ENCODE data around the gene NOTCH1.

The NOTCH1 gene

DNA sequence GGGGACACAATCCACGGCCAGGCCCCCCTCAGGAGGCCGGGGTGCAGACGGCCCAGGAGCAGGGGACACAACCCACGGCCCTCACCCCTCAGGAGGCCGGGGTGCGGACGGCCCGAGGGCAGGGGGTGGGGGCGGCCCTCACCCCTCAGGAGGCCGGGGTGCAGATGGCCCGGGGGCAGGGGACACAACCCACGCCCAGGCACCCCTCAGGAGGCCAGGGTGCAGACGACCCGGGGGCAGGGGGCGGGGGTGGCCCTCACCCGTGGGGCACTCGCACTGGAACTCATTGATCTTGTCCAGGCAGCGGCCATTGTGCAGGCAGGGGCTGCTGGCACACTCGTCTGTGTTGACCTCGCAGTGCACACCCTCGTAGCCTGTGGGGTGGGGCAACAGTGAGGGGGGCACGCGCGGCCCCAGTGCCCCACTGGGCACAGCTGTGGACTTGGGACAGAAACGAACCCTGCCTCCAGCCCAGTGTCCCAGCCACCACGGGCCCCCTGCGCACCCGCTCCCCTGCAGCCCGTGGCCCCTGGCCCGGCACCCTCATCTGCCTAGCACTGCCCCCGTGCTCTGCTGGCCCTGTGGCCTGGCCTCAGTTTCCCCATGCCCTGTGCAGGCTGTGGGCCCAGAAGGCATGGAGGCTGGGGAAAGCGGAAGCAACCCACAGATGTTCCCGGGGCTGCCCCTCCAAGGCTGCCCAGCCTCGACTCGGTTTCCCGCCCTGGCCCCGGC is 28.7 kb downstream of the NOTCH1 start:
- DNase-seq (ENCODE audit: low spot score) = no peak

DNA sequence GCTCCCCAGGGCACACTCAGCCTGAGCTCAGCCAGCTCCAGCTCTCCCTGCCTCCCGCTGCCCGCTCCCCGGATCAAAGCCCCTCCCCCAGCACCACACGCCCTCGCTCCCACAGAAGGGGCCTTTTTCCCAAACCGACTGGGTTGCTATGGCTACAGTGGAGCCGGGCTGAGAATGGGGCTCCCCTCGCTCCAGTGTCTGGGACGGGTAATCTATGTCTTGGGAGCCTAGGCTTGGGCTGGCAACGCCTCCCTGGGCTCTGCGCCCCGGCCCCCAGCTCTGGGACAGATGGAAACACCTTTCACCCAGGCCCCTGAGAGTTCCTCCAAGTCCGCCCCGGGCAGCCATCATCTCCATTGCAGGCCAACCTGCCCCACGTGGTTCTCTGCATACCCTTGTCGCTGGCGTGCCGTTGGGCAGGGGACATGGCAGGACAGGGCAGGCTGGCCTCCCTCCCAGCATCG is 29.6 kb downstream of the NOTCH1 start:
- peak; percentile 65 for DNase-seq (ENCODE audit: low spot score)

GRCh38 chr9:136515276-136515675 is 30.6 kb downstream of the NOTCH1 start:
- no peak for DNase-seq (ENCODE audit: low spot score)

DNA sequence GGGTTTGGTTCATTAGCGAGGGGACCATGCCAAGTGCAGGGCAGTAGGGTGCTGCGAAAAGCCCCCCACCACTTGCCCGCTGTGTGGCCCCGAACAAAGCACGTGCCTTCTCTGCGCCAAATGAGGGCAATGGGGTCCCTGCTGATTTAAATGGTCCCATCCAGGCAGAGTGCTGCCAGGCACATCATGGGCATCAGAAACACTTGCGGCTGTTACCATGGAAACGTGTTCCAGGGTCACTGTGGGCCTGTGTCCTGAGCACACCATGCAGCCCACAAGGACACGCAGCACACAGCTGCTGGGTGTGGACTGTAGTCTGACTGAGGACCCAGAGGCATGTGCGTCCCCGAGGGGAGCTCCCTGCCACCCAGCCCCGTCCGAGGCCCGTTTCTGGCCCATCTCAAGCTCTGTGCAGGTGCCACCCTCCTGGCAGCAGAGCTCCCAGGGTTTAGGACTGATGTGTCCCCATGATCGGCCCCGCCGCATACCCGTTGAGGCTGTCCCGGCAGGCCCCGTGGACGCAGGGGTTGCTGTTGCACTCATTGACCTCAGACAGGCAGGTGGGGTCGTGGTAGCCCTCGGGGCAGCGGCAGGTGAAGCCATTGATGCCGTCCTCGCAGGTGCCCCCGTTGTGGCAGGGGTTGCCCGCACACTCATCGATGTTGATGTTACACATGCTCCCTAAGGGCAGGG is 31.7 kb downstream of the NOTCH1 start:
- DNase-seq (ENCODE audit: low spot score) = no peak

GRCh38 chr9:136513191-136513590 is 32.7 kb downstream of the NOTCH1 start:
- no peak for DNase-seq (ENCODE audit: low spot score)

DNA sequence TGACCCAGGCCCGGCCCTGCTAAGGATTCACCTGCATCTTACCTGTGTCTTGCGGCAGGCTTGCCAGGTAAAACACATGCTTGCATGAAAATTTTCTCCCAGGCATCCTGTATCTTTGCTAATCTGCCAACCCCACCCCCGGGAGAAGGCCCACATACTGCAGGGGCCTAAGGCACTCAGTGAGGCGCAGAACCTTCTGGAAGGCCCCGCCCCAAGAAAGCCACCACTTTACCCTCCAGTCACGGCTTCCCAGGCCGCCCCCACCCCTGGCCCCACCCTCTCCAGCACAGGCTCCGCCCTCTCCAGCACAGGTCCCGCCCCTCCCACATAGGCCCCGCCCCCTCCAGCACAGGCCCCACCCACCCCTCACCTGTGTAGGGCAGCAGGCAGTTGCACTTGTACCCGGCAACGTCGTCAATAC is 33.2 kb downstream of the NOTCH1 start:
- DNase-seq (ENCODE audit: low spot score) = no peak

DNA sequence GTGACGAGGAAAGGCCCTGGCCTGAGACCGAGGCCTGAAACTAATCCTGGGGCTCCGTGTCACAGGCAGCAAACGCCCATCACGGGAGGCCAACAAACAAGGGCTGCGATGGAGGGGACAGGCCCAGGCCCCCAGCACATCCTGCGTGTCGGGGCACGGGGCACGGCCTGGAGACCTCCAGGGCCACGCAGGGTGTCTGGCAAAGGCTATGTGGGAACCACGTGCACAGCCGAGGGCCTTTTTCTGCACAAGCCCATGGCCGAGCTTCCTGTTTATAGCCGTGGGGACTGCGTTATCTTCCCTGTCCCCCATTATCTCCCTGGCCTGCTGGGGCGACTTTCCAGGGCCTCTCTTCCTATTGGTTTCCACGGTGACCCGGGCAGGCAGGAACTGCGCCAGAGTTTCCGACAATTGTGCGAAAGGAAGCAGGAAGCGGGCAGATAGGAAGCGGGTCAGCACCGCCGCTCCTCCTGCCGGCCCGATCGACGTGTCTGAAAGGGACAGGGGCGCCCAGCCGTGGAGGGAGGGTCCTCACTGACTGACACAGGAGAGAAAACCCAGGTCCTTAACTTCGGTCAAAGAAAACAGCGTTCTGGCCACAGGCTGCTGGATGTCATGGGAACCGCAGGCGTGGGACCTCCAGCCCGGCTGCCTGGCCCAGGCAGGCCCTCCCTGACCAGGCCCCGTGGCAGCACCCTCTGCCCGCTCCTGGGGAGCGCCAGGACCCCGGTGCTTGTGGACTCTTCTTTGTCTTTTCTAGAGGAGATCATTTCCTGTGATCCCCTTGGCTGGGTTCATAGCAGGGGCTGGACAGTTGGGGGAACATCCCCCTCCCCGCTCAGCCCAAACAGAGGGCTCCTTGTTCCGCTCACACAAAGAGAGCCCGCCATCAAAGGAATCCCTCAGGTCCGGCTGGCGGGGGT is 33.9 kb downstream of the NOTCH1 start:
- peak; percentile 93 for DNase-seq (ENCODE audit: low spot score)

DNA sequence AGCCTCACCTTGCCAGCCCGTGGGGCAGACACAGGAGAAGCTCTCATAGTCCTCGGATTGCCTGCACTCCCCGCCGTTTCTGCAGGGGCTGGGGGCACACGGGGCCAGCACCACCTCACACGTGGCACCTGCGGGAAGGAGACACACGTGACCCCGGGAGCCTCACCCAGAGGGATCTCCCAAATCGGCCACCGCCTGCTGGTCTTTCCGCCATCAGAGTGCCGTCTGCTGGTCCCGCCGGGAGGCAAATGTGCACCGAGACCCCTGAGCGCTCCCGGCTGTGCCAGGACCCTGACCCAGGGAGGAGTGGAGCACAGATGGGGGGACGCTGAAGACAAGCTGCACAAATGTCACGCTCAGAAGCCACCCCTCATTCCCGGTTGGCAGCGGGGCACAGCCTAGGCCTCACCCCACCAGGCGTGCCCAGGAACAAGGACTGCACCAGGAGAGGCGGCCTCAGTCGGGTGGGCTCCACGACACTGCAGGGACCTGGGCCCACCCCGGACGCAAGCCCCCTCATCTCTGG is 34.6 kb downstream of the NOTCH1 start:
- DNase-seq (ENCODE audit: low spot score) = no peak

- no peak for DNase-seq (ENCODE audit: low spot score)
Observed at GRCh38 chr9:136510561-136510960, 35.3 kb downstream of the NOTCH1 start.

DNA sequence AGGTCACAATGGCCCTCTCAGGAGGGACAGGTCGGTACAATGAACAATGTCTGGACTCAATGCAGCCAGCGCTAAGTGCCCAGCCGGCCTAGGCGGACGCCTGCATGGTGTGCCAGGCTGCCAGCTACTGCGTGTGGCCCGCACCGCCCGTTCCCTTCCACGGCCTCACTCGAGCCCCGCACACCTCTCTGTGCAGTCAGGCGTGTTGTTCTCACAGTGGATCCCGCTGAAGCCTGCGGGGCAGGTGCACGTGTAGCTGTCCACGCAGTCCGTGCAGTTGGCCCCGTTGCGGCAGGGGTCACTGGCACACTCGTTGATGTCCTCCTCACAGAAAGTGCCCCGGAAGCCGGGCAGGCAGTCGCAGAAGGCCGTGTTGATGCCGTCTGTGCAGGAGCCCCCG is 36.3 kb downstream of the NOTCH1 start:
- DNase-seq (ENCODE audit: low spot score) = no peak

DNA sequence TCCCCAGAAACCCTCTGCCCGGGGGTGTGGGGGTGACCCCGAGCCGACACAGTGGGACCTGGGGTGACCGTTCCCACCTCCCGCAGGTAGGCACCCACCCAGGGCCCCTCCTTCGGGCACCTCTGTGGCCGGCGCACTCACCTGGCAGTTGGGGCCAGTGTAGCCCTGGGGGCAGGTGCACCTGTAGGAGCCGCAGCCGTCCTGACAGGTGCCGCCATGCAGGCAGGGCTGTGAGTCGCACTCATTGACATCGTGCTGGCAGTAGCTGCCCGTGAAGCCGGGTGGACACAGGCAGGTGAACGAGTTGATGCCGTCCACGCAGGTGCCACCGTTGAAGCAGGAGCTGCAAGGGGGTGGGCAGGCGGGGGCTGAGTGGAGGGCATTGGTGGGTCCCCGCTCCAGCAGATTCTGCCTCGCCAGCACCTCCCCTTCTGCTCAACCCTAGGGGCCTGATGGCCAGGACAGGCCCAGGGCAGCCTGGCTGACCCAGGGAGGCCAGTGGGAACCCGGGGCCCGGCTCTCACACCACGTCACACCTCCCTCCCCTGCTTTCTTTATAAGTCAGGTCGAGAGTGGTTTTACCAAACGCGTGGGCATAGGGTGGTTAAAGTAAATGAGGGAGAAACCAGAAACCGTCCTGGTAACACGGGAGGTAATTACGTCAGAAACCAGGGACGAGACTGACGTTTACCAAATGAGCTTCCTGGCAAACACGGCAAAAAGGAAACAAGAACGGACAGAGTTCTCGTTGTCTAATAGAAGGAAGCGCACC is 36.9 kb downstream of the NOTCH1 start:
- DNase-seq (ENCODE audit: low spot score) = no peak

- no peak for DNase-seq (ENCODE audit: low spot score)
Observed at GRCh38 chr9:136507992-136508375, 37.9 kb downstream of the NOTCH1 start.

- no peak for DNase-seq (ENCODE audit: low spot score)
Observed at GRCh38 chr9:136507221-136507991, 38.4 kb downstream of the NOTCH1 start.

GRCh38 chr9:136506425-136506824 is 39.4 kb downstream of the NOTCH1 start:
- DNase-seq (ENCODE audit: low spot score) = no peak

- no peak for DNase-seq (ENCODE audit: low spot score)
Observed at GRCh38 chr9:136505406-136506403, 40.1 kb downstream of the NOTCH1 start.

DNA sequence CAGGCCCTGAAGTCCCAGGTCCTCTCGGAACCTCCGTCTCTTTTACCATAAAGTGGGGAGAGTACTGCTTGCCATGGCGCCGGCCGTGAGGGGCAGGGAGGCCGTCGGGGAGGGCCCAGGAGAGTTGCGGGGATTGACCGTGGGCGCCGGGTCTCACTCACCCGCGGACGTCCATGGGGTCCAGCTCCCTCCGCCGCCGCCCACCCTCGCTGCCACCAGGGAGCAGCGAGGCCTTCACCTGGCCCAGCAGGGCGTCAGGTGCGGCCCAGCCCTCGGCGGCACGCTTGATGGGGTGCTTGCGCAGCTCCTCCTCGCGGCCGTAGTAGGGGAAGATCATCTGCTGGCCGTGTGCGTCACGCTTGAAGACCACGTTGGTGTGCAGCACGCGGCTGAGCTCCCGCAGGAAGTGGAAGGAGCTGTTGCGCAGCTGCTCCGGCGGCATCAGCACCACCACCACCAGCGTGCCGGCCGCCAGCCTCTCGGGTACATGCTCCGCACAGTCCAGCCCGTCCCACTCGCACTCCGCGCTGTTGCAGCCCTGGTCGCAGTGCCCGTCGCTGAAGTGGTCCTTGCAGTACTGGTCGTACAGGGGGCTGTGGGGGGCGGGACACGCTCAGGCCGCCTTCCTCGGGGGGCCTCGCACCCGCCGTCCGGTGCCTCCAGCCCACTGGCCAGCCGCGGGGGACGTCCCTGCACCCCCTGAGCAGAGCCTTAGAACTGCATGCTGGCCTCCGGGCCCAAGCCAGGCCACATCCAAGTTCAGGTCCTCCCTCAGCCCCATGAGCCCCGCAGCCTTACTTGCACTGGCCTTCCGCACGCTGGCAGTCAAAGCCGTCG is 41.1 kb downstream of the NOTCH1 start:
- DNase-seq (ENCODE audit: low spot score) = no peak

DNA sequence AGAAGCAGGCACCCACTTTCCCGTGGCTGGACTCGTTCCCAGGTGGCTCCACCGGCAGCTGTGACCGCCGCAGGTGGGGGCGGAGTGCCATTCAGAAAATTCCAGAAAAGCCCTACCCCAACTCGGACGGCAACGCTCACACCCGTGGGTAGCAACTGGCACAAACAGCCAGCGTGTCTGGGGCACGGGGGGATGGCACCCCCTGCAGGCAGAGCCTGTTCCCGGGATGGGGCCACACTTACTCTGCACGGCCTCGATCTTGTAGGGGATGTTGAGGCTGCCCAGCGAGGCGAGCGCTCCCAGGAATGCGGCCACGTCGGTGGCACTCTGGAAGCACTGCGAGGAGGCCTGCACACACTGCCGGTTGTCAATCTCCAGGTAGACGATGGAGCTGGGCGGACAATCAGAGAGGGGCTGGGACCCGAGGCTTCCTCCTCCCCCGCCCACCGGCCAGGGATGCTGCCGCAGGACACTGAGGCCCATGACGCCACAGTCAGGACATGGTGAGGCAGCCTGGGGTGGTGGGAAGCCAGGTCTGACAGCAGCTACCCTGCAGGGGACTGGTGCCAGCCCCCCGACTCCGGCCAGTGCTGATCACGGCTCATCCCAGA is 42.8 kb downstream of the NOTCH1 start:
- DNase-seq (ENCODE audit: low spot score) = no peak

- no peak for DNase-seq (ENCODE audit: low spot score)
Observed at GRCh38 chr9:136502196-136502595, 43.7 kb downstream of the NOTCH1 start.

All from pons (tissue), 1 donor.